ENCODE results near the gene AK5. TPM values are rescaled to one million over a fixed set of nuclear protein-coding genes. Genes with fewer than 3 reads are reported as not detected.

AK5 gene
- total RNA-seq, 1 experiment from 2014 or later = 3.8 TPM

DNA sequence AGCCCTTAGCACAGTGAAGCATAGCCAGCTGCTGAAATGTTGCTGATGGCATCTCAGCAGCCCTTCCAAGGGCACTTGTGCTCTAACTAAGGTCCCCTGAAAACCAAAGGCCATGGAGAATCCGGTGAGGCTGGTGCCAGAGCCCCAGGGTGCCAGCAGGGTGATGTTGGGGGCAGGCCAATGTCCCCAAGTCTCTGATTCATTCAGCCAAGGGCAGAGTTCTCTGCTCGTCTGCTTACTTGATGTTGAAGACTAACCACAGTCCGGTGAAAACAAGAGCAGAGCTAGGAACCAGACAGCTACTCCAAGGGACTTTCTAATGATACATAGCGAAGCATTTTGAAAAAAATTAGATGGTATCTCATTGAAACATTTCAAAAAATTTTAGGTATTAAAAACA is 250.8 kb downstream of the AK5 start:
- POLR2A ChIA-PET (ENCODE audit: unreplicated experiment) = no interaction called here
- CTCF ChIA-PET = interaction anchor here (1.1 kb wide), 1 partner anchor 12 kb away, joined by 3 read pairs; no protein-coding TSS in a partner anchor

DNA sequence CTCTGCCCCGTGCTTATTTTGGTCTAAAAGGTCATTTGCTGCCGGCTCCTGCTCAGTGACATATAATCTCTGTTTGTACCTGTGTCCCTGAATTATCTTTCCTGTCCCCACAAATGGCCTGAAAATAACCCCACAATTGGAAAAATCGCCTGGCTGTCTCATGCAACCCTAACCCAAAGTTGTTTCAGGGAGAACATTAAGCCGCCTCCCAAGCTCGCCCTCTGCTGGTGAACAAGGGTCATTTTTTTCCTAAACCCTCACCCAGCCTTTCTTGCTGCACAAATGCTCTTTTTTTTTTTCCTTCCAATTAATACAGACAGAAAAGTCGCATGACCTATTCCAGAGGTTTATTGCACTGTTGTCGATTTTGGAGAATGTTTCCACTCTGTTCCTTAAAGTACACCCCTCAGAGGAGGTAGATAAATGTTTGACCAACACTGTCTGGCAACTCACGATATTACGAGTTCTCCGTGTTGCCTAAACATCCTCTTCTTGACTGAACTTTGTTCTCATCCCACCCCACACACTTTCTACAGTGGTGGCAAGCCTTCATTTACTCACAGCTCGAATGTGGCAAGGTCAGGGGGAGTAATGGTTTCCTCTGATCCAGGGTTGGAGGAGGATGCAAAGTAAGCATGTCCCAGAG is 252.0 kb downstream of the AK5 start:
- no peak overlapping the region for H3K4me3 ChIP-seq (ENCODE audit: low read length)
- H3K36me3 ChIP-seq (ENCODE audit: low read depth, low read length) = no peaks in the 10 kb centered on the region
- intact Hi-C loops (cut with micrococcal nuclease) = loop anchor here (1.0 to 10.0 kb wide), 3 partner anchors 209 to 385 kb away; partner anchors contain the start of gene PIGK
- TF ChIP-seq, protein P1, sequence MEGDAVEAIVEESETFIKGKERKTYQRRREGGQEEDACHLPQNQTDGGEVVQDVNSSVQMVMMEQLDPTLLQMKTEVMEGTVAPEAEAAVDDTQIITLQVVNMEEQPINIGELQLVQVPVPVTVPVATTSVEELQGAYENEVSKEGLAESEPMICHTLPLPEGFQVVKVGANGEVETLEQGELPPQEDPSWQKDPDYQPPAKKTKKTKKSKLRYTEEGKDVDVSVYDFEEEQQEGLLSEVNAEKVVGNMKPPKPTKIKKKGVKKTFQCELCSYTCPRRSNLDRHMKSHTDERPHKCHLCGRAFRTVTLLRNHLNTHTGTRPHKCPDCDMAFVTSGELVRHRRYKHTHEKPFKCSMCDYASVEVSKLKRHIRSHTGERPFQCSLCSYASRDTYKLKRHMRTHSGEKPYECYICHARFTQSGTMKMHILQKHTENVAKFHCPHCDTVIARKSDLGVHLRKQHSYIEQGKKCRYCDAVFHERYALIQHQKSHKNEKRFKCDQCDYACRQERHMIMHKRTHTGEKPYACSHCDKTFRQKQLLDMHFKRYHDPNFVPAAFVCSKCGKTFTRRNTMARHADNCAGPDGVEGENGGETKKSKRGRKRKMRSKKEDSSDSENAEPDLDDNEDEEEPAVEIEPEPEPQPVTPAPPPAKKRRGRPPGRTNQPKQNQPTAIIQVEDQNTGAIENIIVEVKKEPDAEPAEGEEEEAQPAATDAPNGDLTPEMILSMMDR (conservative IDR thresholded peaks at IDR 0.05; ENCODE audit: low read depth, low read length) = peak; percentile 88
- no peak for TF ChIP-seq EZH2 (IDR thresholded peaks at IDR 0.05; ENCODE audit: low read length, unreplicated experiment)
- POLR2A ChIA-PET (ENCODE audit: unreplicated experiment) = no interaction called here
- ATAC-seq = peak; percentile 32
- CTCF ChIA-PET = interaction anchor here (0.7 to 1.1 kb wide), 2 partner anchors 10 to 140 kb away, joined by 3 to 5 read pairs; no protein-coding TSS in a partner anchor
- peak; percentile 65 for DNase-seq
- H3K9me3 ChIP-seq (ENCODE audit: low read length) = no peaks in the 10 kb centered on the region
- no TSS peak for BruUV-seq (replicated peaks)
- no peaks in the 10 kb centered on the region for H3K27me3 ChIP-seq (ENCODE audit: low read length)
- peaks cover 2% of the 10 kb centered on the region for H3F3A ChIP-seq (ENCODE audit: low read length, unreplicated experiment)
- no peaks in the 10 kb centered on the region for H3K9me2 ChIP-seq (replicated peaks; ENCODE audit: low read length)
- no peak overlapping the region for H3K9ac ChIP-seq (ENCODE audit: low read length)
- no peaks in the 10 kb centered on the region for H3K79me2 ChIP-seq (ENCODE audit: low read length)
- peaks cover 31% of the 10 kb centered on the region for H3K4me1 ChIP-seq (ENCODE audit: insufficient read depth, low read length)
- 0 out of 2 replicates have a peak overlapping the region, but pooled peaks have one; percentile 20 for H2AFZ ChIP-seq (ENCODE audit: low read length)
- no peak overlapping the region for H3K27ac ChIP-seq (ENCODE audit: low read length)
- no peaks in the 10 kb centered on the region for H4K20me1 ChIP-seq (ENCODE audit: low read length)
- H3K4me2 ChIP-seq (ENCODE audit: low read length) = no peak overlapping the region

More for the DNA sequence above, 250.8 kb downstream of the AK5 start:
- Histone ChIP-seq H3K9me2 (replicated peaks; ENCODE audit: low read length) (no peaks in the 10 kb centered on the region), H3K27ac (ENCODE audit: low read length) (no peak overlapping the region), H2AFZ (ENCODE audit: low read length) (no peak overlapping the region), H3K79me2 (ENCODE audit: low read length) (no peaks in the 10 kb centered on the region), H3K4me1 (ENCODE audit: insufficient read depth, low read length) (peaks cover 20% of the 10 kb centered on the region), H3K9ac (ENCODE audit: low read length) (no peak overlapping the region), H3F3A (ENCODE audit: low read length, unreplicated experiment) (no peaks in the 10 kb centered on the region), H4K20me1 (ENCODE audit: low read length) (no peaks in the 10 kb centered on the region), H3K36me3 (ENCODE audit: low read depth, low read length) (no peaks in the 10 kb centered on the region), H3K4me2 (ENCODE audit: low read length) (no peak overlapping the region), H3K27me3 (ENCODE audit: low read length) (no peaks in the 10 kb centered on the region), H3K4me3 (ENCODE audit: low read length) (no peak overlapping the region), H3K9me3 (ENCODE audit: low read length) (no peaks in the 10 kb centered on the region)
- DNase-seq (no peak), ATAC-seq (no peak)
- BruUV-seq (replicated peaks) = no TSS peak
- TF ChIP-seq, protein P1 (conservative IDR thresholded peaks at IDR 0.05; ENCODE audit: low read depth, low read length) = no peak
- intact Hi-C loops (cut with micrococcal nuclease) = loop anchor here (1.0 to 10.0 kb wide), 3 partner anchors 208 to 384 kb away; partner anchors contain the start of gene PIGK

DNA sequence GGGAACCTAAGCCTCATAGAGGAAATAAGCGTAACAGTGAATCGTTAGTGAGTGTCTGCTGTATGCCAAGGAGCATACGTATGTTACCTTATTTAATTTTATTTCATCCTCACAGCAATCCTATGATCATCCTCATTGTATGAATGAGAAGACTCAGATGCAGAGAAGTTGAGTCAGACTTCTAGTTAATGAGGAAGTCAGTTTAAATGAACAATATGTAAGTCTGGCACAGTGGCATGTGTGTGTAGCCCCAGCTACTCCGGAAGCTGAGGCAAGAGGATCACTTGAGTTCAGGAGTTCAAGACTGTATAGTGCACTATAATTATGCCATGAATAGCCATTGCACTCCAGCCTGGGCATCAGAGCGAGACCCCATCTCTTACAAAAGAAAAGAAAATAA is 252.6 kb downstream of the AK5 start:
- Histone ChIP-seq H3K9me2 (replicated peaks; ENCODE audit: low read length) (no peaks in the 10 kb centered on the region), H2AFZ (ENCODE audit: low read length) (no peak overlapping the region), H3K27ac (ENCODE audit: low read length) (no peak overlapping the region), H3K79me2 (ENCODE audit: low read length) (no peaks in the 10 kb centered on the region), H3K36me3 (ENCODE audit: low read depth, low read length) (no peaks in the 10 kb centered on the region), H3K4me2 (ENCODE audit: low read length) (no peak overlapping the region), H3K9ac (ENCODE audit: low read length) (no peak overlapping the region), H3F3A (ENCODE audit: low read length, unreplicated experiment) (peaks cover 3% of the 10 kb centered on the region), H4K20me1 (ENCODE audit: low read length) (no peaks in the 10 kb centered on the region), H3K4me1 (ENCODE audit: insufficient read depth, low read length) (peaks cover 38% of the 10 kb centered on the region), H3K4me3 (ENCODE audit: low read length) (no peak overlapping the region), H3K27me3 (ENCODE audit: low read length) (no peaks in the 10 kb centered on the region), H3K9me3 (ENCODE audit: low read length) (no peaks in the 10 kb centered on the region)
- no peak for DNase-seq
- ChIA-PET CTCF (no interaction called here), POLR2A (ENCODE audit: unreplicated experiment) (no interaction called here)
- intact Hi-C loops (cut with micrococcal nuclease) = loop anchor here (10.0 kb wide), 1 partner anchor 210 kb away; no protein-coding TSS in a partner anchor
- no TSS peak for BruUV-seq (replicated peaks)
- no peak for ATAC-seq
- TF ChIP-seq EZH2 (IDR thresholded peaks at IDR 0.05; ENCODE audit: low read length, unreplicated experiment) = no peak
- TF ChIP-seq, protein P1 (conservative IDR thresholded peaks at IDR 0.05; ENCODE audit: low read depth, low read length) = no peak
- no peak for TF ChIP-seq EZH2phosphoT487 (IDR thresholded peaks at IDR 0.05; ENCODE audit: borderline replicate concordance, low read length)
